ENCODE measurements around the gene ANKRD13A. TPM values are rescaled to one million over a fixed set of nuclear protein-coding genes. Genes with fewer than 3 reads are reported as not detected.

Gene ANKRD13A
- total and polyA plus RNA-seq, 11 donors = 8.4 to 80.6 (median 24.4) TPM

DNA sequence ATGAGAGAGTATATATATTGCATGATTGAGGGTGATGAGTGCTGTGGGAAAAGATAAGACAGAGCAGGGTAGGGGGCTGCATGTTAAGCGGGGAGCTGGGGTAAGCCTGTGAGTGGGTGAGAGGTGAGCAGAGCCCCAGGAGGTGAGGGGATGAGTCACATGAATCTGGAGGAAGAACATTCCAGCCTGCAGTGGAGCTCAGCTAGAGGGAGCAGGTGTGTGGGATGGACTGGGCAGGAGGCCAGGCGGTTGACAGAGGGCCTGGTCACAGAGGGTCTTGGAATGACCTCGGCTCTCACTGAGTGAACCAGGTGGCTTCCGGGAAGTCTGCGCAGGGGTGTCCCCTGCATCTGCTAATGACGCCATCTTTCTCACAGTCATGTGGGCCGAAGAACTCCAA, 47.5 kb upstream of the ANKRD13A start:
- peaks cover 0 to 99% (median 91%) of the 10 kb centered on the region in 9 donors for H3K36me3 ChIP-seq
- peak in 3 of 4 donors; percentile 55 to 67 (median 63) for ATAC-seq
- H3K9me3 ChIP-seq = no peaks in the 10 kb centered on the region
- no peaks in the 10 kb centered on the region for H3K27me3 ChIP-seq
- TF ChIP-seq, protein P1, sequence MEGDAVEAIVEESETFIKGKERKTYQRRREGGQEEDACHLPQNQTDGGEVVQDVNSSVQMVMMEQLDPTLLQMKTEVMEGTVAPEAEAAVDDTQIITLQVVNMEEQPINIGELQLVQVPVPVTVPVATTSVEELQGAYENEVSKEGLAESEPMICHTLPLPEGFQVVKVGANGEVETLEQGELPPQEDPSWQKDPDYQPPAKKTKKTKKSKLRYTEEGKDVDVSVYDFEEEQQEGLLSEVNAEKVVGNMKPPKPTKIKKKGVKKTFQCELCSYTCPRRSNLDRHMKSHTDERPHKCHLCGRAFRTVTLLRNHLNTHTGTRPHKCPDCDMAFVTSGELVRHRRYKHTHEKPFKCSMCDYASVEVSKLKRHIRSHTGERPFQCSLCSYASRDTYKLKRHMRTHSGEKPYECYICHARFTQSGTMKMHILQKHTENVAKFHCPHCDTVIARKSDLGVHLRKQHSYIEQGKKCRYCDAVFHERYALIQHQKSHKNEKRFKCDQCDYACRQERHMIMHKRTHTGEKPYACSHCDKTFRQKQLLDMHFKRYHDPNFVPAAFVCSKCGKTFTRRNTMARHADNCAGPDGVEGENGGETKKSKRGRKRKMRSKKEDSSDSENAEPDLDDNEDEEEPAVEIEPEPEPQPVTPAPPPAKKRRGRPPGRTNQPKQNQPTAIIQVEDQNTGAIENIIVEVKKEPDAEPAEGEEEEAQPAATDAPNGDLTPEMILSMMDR (IDR thresholded peaks at IDR 0.05) = peak in 2 of 12 donors; percentile 10 to 12
- TF ChIP-seq POLR2A (IDR thresholded peaks at IDR 0.05) = no peak
- H3K4me1 ChIP-seq = peaks cover 0 to 67% (median 54%) of the 10 kb centered on the region in 12 donors
- intact Hi-C loops (cut with DNase I) = no loop called here
- H3K27ac ChIP-seq = peak overlapping the region; percentile 31 to 84 (median 76)
- H3K4me3 ChIP-seq = no peak overlapping the region
- WGBS, 4 donors = 49 to 59% (median 56%) methylated on average over 7 of the region's 7 CpGs
- DNase-seq = peak; percentile 37 to 73 (median 60)

DNA sequence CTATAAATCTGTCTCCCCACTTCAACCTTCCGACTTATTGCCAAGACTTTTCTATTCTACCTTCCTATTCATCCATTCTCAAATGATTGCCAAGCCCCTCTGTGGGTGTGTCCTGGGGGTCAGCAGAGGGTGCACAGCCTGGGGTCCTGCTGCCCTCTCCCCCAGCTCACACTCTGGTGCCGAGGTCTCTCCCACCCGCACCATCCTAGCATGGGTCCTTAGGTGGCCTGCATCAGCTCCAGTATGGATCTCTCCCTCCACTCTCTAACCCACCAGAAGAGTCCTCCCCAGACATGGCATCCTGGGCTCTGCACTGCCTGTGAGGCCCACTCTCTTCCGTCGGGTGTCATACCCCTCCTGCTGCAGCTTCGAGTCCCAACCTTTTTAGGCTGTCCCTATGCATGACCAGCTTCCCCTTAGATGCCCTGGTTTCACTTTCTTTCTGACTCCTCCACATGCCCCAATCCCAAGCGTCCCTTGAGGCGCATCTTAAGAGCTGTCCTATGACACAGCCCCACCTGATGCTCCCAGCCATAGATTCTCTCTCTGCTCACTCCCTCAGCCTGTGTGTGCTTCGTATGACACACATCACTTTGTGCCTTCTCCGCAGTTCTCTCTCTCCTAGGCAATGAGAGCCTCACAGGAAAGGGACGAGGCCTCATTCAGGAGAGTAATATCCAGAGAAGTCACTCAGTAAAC, 46.9 kb upstream of the ANKRD13A start:
- 76 to 81% (median 76%) methylated on average over 11 of the region's 11 CpGs for WGBS, 4 donors
- intact Hi-C loops (cut with DNase I) = no loop called here
- H3K36me3 ChIP-seq = peaks cover 0 to 99% (median 91%) of the 10 kb centered on the region in 9 donors

DNA sequence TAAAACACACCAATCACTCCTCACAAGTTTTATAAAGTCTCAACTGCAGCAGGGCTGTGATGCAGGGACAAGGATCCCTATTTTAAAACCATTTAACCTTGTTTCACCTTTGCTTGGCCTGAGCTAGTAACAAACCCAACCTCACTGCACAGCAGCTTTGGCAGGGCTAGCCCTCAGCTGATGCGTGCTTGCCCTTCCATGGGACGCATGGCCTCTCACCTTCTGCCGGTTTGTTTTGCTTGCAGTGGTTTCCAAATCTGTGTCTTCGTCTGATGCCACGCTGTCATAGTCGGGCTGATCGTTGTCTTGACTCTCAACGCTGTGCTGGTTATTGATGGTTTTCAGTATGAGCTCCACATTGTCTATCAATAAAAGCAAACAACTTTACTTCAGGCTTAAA, 46.4 kb upstream of the ANKRD13A start:
- peak; percentile 68 to 83 (median 76) for ATAC-seq
- intact Hi-C loops (cut with DNase I) = no loop called here
- 53 to 65% (median 61%) methylated on average over 8 of the region's 8 CpGs for WGBS, 4 donors
- Histone ChIP-seq H3K36me3 (peaks cover 0 to 100% (median 91%) of the 10 kb centered on the region in 9 donors), H3K9me3 (no peaks in the 10 kb centered on the region), H3K27ac (peak overlapping the region; percentile 31 to 84 (median 76)), H3K4me1 (peaks cover 0 to 55% (median 45%) of the 10 kb centered on the region in 12 donors), H3K4me3 (no peak overlapping the region), H3K27me3 (no peaks in the 10 kb centered on the region)
- peak; percentile 50 to 73 (median 55) for DNase-seq
- TF ChIP-seq, protein P1 (IDR thresholded peaks at IDR 0.05) = no peak
- TF ChIP-seq POLR2A (IDR thresholded peaks at IDR 0.05) = no peak

More for the DNA sequence above, 46.9 kb upstream of the ANKRD13A start:
- TF ChIP-seq, protein P1 (IDR thresholded peaks at IDR 0.05) = no peak
- TF ChIP-seq POLR2A (IDR thresholded peaks at IDR 0.05) = no peak
- Histone ChIP-seq H3K9me3 (no peaks in the 10 kb centered on the region), H3K27me3 (no peaks in the 10 kb centered on the region), H3K4me3 (no peak overlapping the region), H3K27ac (peak overlapping the region; percentile 31 to 84 (median 76)), H3K4me1 (peaks cover 0 to 61% (median 49%) of the 10 kb centered on the region in 12 donors)
- ATAC-seq (peak in 3 of 4 donors; percentile 13 to 27 (median 19)), DNase-seq (no peak)

DNA sequence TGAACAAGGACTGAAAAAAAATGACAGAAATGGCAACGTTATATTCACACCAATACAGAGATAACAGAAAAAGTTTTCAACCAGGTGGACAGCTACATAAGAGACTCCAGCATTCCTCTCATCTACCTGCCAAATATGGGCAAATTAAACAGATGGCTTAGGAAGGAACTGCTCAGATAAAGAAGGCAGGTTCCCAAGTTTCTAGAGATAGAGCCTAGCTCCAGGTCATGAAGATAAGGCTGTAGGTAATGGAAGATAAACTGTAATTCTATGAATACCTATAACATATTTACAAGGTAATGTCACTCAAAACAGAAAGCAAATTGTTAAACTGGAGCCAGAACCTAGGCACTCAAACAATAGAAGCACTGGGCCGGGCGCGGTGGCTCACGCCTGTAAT, 45.6 kb upstream of the ANKRD13A start:
- Histone ChIP-seq H3K27ac (peak overlapping the region in 11 of 12 donors; percentile 52 to 84 (median 77)), H3K27me3 (no peaks in the 10 kb centered on the region), H3K4me3 (no peak overlapping the region), H3K4me1 (peaks cover 0 to 47% (median 37%) of the 10 kb centered on the region in 12 donors), H3K9me3 (no peaks in the 10 kb centered on the region), H3K36me3 (peaks cover 0 to 100% (median 95%) of the 10 kb centered on the region in 9 donors)
- ATAC-seq = no peak
- DNase-seq = no peak
- intact Hi-C loops (cut with DNase I) = no loop called here
- TF ChIP-seq POLR2A (IDR thresholded peaks at IDR 0.05) = no peak
- TF ChIP-seq, protein P1 (IDR thresholded peaks at IDR 0.05) = no peak
- WGBS, 4 donors = 81 to 91% (median 87%) methylated on average over 5 of the region's 5 CpGs
